ENCODE measurements around the gene CLIP4. TPM values are rescaled to one million over a fixed set of nuclear protein-coding genes. Genes with fewer than 3 reads are reported as not detected.

The CLIP4 gene
- total and polyA plus RNA-seq, 2 of the 4 experiments (the other 2 are of a cell fraction) = 29.7 to 66.3 TPM

- Histone ChIP-seq H2BK120ac (ENCODE audit: low read depth, low read length) (no peak overlapping the region), H3K56ac (ENCODE audit: extremely low read depth, insufficient read depth, low read length) (no peak overlapping the region), H3K23ac (ENCODE audit: low read depth, low read length) (no peak overlapping the region), H3K79me1 (ENCODE audit: low read depth in 1 of 2, low read length in 2 of 2) (no peaks in the 10 kb centered on the region), H3K27me3 (ENCODE audit: control insufficient read depth, insufficient read depth, low read length) (peaks cover 22% of the 10 kb centered on the region), H3K9me1 (ENCODE audit: insufficient read depth, low read length) (peaks cover 3% of the 10 kb centered on the region; the same call in 1 of the 2 replicates), H2BK20ac (ENCODE audit: low read depth, low read length) (no peak overlapping the region), H2BK5ac (ENCODE audit: low read depth, low read length, poor library complexity, severe bottlenecking) (no peak overlapping the region), H3K4me3 (ENCODE audit: insufficient read depth, low read depth, low read length) (no peak overlapping the region), H2BK15ac (ENCODE audit: low read depth, low read length) (no peak overlapping the region), H2AFZ (replicated peaks; ENCODE audit: low read length, poor library complexity) (no peak overlapping the region), H4K5ac (ENCODE audit: low read depth, low read length) (no peak overlapping the region), H3K27ac (ENCODE audit: insufficient read depth, low read length) (no peak overlapping the region), H2AK9ac (replicated peaks; ENCODE audit: low read depth, low read length, poor library complexity) (no peak overlapping the region), H3K4me1 (ENCODE audit: control insufficient read depth, insufficient read depth, low read length) (peaks cover 2% of the 10 kb centered on the region; the same call in 1 of the 2 replicates), H2AK5ac (ENCODE audit: low read depth, low read length) (no peak overlapping the region), H3K18ac (ENCODE audit: low read depth, low read length) (no peak overlapping the region), H4K91ac (ENCODE audit: insufficient read depth, low read depth, low read length) (no peak overlapping the region), H3K9me3 (ENCODE audit: control insufficient read depth, insufficient read depth, low read length) (no peaks in the 10 kb centered on the region), H3K4me2 (ENCODE audit: low read depth, low read length) (no peak overlapping the region), H3K14ac (replicated peaks; ENCODE audit: low read depth, low read length) (no peak overlapping the region), H4K8ac (ENCODE audit: low read depth in 2 of 2, low read length in 2 of 2) (no peak overlapping the region), H3K4ac (ENCODE audit: low read depth, low read length) (no peak overlapping the region), H3K9ac (ENCODE audit: low read depth, low read length) (no peak overlapping the region), H3K36me3 (ENCODE audit: control insufficient read depth, insufficient read depth, low read length) (no peaks in the 10 kb centered on the region), H4K20me1 (ENCODE audit: insufficient read depth, low read length) (no peaks in the 10 kb centered on the region)
- TF ChIP-seq MXI1 (IDR thresholded peaks at IDR 0.05; ENCODE audit: borderline replicate concordance, low read depth, low read length) (no peak), ELK1 (IDR thresholded peaks at IDR 0.05; ENCODE audit: borderline replicate concordance, low read depth, low read length) (no peak), CTCF (conservative IDR thresholded peaks at IDR 0.05; ENCODE audit: low read depth, low read length) (no peak), MAFK (IDR thresholded peaks at IDR 0.05; ENCODE audit: low read depth, low read length) (no peak), CEBPB (IDR thresholded peaks at IDR 0.05; ENCODE audit: low read depth, low read length) (no peak), CHD1 (IDR thresholded peaks at IDR 0.05; ENCODE audit: low read depth, low read length) (no peak), NFE2L2 (IDR thresholded peaks at IDR 0.05; ENCODE audit: low read depth, low read length) (no peak), SMC3 (IDR thresholded peaks at IDR 0.05; ENCODE audit: low read depth, low read length) (no peak), MAZ (IDR thresholded peaks at IDR 0.05; ENCODE audit: borderline replicate concordance, low read depth, low read length) (no peak), RFX5 (IDR thresholded peaks at IDR 0.05; ENCODE audit: low read depth, low read length) (no peak), RAD21 (IDR thresholded peaks at IDR 0.05; ENCODE audit: low read length) (no peak), FOS (IDR thresholded peaks at IDR 0.05; ENCODE audit: low read depth, low read length) (no peak), RCOR1 (IDR thresholded peaks at IDR 0.05; ENCODE audit: insufficient replicate concordance, low read length) (no peak)
- ChIA-PET POLR2A (ENCODE audit: unreplicated experiment) (no interaction called here), CTCF (no interaction called here)
- in situ Hi-C loops (cut with MboI; ENCODE audit: low sequenced_read_pairs) (no loop called here), dilution Hi-C loops (cut with HindIII; ENCODE audit: low sequenced_read_pairs, unreplicated experiment) (no loop called here), intact Hi-C loops (cut with micrococcal nuclease) (no loop called here)
- WGBS, 2 experiments (ENCODE audit: extremely low coverage in 2 of 2, insufficient read length in 1 of 2) = 74% methylated on average over 4 of the region's 6 CpGs; no CpG with 5 or more reads in 1 of the 2 experiments
- BruUV-seq (replicated peaks) = no TSS peak
- DNase-seq (no peak), ATAC-seq (ENCODE audit: low read depth) (no peak)
These were observed 102.9 kb downstream of the CLIP4 start for GRCh38 chr2:29218071-29218470.
